GM12865 (cell line): ENCODE results near the gene UNC5A.

ENCODE experiments used
- DNase-seq: peaks from one replicate; pipeline ENCODE4 v3.0.0; 2010; ENCODE audit warnings: low read depth
- H3K4me3 ChIP-seq: 2 replicates; pipeline ENCODE4 v1.5.1; 2011; ENCODE audit warnings: mild to moderate bottlenecking, low read depth, low read length, control low read depth
- TF ChIP-seq, protein P1 (sequence below): IDR thresholded peaks from 2 replicates; pipeline ENCODE4 v1.5.1; 2011; ENCODE audit warnings: low read length, control low read depth, low read depth, inconsistent platforms; ENCODE audit not compliant: insufficient read depth; ENCODE audit errors: missing control alignments

Gene UNC5A

DNA sequence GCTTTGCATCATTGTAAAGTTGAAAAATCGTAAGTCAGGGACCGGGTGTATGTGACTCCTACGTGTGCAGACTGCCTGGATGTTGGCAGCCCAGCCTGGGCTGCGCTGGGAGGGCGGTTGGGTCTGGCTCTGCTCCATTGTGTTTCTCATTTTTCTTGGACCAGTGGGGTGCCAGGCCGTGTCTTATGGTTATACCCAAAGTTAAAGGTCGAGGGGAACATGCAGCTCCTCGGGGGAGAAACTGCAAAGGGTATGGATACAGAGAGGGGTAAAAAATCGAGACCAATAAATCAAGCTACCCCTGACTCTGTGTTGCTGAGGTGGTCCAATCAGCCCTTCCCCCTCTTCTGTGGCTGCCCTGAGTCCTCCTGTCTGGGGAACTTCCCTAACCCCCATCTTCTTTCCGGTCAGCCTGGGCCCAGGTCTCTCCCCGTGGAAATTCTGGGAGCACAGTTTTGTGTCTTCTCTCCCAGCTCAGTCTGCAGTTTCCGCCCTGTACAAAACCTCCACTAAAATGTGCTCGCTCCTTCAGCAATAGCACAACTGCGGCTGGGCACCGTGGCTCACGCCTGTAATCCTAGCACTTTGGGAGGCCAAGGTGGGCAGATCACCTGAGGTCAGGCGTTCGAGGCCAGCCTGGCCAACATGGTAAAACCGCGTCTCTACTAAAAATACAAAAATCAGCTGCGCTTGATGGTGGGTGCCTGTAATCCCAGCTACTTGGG, 34.1 kb upstream of the UNC5A start:
- no peak for DNase-seq
- H3K4me3 ChIP-seq = no peak overlapping the region
- TF ChIP-seq, protein P1, sequence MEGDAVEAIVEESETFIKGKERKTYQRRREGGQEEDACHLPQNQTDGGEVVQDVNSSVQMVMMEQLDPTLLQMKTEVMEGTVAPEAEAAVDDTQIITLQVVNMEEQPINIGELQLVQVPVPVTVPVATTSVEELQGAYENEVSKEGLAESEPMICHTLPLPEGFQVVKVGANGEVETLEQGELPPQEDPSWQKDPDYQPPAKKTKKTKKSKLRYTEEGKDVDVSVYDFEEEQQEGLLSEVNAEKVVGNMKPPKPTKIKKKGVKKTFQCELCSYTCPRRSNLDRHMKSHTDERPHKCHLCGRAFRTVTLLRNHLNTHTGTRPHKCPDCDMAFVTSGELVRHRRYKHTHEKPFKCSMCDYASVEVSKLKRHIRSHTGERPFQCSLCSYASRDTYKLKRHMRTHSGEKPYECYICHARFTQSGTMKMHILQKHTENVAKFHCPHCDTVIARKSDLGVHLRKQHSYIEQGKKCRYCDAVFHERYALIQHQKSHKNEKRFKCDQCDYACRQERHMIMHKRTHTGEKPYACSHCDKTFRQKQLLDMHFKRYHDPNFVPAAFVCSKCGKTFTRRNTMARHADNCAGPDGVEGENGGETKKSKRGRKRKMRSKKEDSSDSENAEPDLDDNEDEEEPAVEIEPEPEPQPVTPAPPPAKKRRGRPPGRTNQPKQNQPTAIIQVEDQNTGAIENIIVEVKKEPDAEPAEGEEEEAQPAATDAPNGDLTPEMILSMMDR = no peak

- TF ChIP-seq, protein P1 = no peak
- H3K4me3 ChIP-seq = no peak overlapping the region
- no peak for DNase-seq
These were observed 33.4 kb upstream of the UNC5A start for GRCh38 chr5:176776916-176777315.

DNA sequence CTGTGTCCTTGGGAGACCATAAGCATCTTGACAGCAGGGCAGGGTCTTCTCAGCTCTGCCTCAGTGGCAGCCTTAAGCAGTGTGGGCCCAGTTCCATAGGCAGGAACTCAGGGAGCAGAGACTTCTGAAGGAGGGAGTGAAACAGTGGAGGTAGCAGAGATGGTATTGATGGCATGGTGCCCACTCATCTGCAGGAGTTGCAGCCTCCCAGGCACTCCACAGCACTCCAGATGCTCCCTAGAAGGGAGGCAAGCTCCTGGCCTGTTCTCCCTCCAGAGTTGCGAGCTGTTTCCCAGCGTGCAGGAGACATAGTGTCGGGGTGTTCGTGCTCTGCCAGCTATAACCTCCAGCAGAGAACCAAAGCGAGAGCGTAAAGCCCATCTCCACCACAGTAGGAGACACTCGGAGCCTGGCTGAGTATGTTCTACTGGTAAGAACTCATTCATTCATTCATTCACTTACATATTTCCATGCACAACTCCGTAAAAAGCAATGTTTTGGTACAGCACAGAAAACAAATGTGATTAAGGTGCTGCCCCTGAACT, 31.4 kb upstream of the UNC5A start:
- TF ChIP-seq, protein P1 = no peak
- H3K4me3 ChIP-seq = no peak overlapping the region
- DNase-seq = no peak

- TF ChIP-seq, protein P1 = no peak
These were observed 30.8 kb upstream of the UNC5A start for GRCh38 chr5:176779537-176779936.

GRCh38 chr5:176780176-176781053, 29.9 kb upstream of the UNC5A start:
- TF ChIP-seq, protein P1 = no peak
- no peak overlapping the region for H3K4me3 ChIP-seq
- no peak for DNase-seq

More at GRCh38 chr5:176779537-176779936, 30.8 kb upstream of the UNC5A start:
- no peak for DNase-seq
- H3K4me3 ChIP-seq = no peak overlapping the region

DNA sequence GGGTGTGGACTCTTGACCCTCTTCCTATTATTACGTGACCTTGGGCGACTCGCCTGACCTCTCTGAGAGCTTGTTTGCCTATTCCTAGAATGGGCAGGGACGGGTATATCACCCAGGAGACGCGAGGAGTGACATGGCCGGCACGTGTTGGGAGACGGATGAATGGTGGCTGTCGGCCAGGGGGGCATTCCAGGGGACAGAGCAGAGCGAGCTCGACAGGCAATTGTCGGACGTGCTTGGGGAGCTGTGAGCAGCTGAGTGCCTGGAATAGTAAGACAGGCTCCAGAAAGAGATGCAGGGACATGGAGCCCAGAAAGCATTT, 29.3 kb upstream of the UNC5A start:
- no peak for DNase-seq
- no peak overlapping the region for H3K4me3 ChIP-seq
- TF ChIP-seq, protein P1 = no peak
